ENCODE measurements around the gene LDLRAP1.

LDLRAP1 gene

DNA sequence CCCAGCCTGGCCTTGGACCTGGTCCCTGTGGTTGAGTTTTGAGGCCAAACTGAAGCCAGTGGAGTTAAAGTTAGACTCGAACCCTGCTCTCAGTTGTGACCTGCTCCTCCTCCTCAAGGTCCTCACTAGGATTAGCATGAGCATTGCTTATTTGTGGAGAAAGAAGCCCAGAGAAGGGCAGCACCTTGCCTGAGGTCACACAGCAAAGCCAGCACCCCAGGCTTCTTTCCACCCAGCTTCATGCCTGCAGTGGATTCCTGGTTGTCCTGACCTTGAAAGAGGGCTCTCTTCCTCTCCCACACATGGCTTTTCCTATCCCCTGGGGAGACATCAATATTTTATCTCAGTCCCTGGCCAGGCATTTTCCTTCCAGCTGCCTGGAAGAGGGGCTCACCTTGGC is 2.8 kb downstream of the LDLRAP1 start:
- peaks cover 0 to 32% (median 14%) of the 10 kb centered on the region in 11 experiments; a peak in 13 of 22 replicates for H4K20me1 ChIP-seq
- peak overlapping the region in 5 of 11 experiments; percentile 8 to 100 (median 100); a peak in 4 of 22 replicates for H3K4me2 ChIP-seq
- H3K9me3 ChIP-seq (replicated peaks in 1 of 11) = no peaks in the 10 kb centered on the region
- H3K27ac ChIP-seq = no peak overlapping the region
- H3K4me3 ChIP-seq = no peak overlapping the region
- H3K9ac ChIP-seq = no peak overlapping the region
- H3K27me3 ChIP-seq = peaks cover 0 to 12% (median 0%) of the 10 kb centered on the region in 11 experiments; a peak in 7 of 22 replicates
- no peak for TF ChIP-seq Cebpa-rat (IDR thresholded peaks at IDR 0.05)
- peaks cover 40 to 74% (median 70%) of the 10 kb centered on the region in 10 experiments for H3K4me1 ChIP-seq
- H3K36me3 ChIP-seq = no peaks in the 10 kb centered on the region

DNA sequence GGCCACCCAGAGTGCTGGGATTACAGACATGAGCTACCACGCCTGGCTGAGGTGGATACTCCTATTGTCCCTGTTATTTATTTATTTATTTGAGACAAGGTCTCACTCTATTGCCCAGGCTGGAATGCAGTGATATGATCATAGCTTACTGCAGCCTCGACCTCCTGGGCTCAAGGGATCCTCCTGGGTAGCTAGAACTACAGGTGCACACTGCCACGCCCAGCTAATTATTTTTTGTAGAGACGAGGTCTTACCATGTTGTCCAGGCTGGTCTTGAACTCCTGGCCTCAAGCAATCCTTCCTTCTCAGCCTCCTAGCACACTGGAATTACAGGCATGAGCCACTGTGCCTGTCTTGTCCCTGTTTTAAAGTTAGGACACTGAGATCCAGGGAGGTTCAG is 5.2 kb downstream of the LDLRAP1 start:
- Histone ChIP-seq H3K27me3 (peaks cover 0 to 12% (median 0%) of the 10 kb centered on the region in 11 experiments; a peak in 7 of 22 replicates), H3K4me1 (peaks cover 41 to 98% (median 85%) of the 10 kb centered on the region in 10 experiments), H3K36me3 (no peaks in the 10 kb centered on the region), H4K20me1 (peaks cover 0 to 44% (median 14%) of the 10 kb centered on the region in 11 experiments; a peak in 14 of 22 replicates), H3K4me3 (peak overlapping the region in 1 of 10 experiments; percentile 48; a peak in 2 of 20 replicates), H3K9me3 (replicated peaks in 1 of 11) (no peaks in the 10 kb centered on the region), H3K9ac (peak overlapping the region in 10 of 11 experiments; percentile 8 to 77 (median 68); a peak in 14 of 22 replicates), H3K27ac (peak overlapping the region in 9 of 11 experiments; percentile 68 to 87 (median 79); a peak in 18 of 22 replicates), H3K4me2 (peak overlapping the region; percentile 65 to 98 (median 86))
- no peak for TF ChIP-seq Cebpa-rat (IDR thresholded peaks at IDR 0.05)

DNA sequence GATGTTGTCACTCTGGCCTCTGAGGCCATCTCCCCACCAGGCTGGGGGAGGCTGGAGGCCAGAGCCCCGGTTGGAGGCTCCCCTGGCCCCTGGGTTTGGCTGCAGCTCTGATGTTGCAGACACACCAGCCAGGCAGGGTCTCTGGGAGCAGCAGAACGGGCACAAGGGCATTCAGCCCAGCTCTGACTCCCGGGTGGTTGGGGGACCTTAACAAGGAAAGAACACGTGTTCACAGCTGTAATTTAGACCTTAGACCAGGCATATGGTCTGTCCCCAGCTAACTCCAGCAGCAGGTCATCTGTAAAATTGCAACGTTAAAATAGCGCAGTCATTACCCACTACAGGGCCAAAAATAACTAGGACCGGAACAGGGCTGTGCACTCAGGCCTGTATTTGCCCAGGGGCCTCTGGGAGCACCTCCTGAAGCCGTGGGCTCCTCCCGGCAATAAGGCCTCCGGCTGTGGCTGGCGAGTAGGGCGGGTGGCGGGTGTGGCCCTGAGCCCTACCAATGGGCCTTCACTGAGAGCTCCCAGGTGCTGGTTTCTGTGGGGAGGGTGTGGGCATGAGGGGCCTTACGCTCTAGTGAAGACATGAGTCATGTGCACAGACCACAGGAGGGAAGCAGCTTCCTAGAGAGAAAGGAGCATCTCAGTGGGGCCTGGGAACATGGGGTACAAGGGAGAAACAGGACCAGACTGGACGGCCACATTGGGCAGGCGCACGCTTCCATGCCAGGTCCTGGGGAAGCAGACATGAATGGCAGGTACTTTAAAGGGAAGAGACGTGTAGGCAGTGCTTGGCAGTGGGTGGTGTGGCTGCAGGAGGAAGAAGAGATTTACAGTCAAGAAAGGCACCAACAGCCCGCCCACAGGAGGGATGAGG is 6.1 kb downstream of the LDLRAP1 start:
- Histone ChIP-seq H3K9ac (peak overlapping the region; percentile 8 to 77 (median 68); a peak in 20 of 22 replicates), H3K4me2 (peak overlapping the region; percentile 65 to 98 (median 86)), H3K27me3 (peaks cover 0 to 6% (median 0%) of the 10 kb centered on the region in 11 experiments; a peak in 6 of 22 replicates), H3K4me3 (peak overlapping the region in 7 of 10 experiments; percentile 5 to 48 (median 15); a peak in 9 of 20 replicates), H3K36me3 (peaks cover 0 to 4% (median 0%) of the 10 kb centered on the region in 11 experiments; a peak in 2 of 22 replicates), H3K4me1 (peaks cover 35 to 99% (median 82%) of the 10 kb centered on the region in 10 experiments), H3K27ac (peak overlapping the region in 10 of 11 experiments; percentile 3 to 87 (median 77); a peak in 19 of 22 replicates), H3K9me3 (replicated peaks in 1 of 11) (no peaks in the 10 kb centered on the region), H4K20me1 (peaks cover 0 to 44% (median 10%) of the 10 kb centered on the region in 11 experiments; a peak in 13 of 22 replicates)
- TF ChIP-seq Cebpa-rat (IDR thresholded peaks at IDR 0.05) = no peak

DNA sequence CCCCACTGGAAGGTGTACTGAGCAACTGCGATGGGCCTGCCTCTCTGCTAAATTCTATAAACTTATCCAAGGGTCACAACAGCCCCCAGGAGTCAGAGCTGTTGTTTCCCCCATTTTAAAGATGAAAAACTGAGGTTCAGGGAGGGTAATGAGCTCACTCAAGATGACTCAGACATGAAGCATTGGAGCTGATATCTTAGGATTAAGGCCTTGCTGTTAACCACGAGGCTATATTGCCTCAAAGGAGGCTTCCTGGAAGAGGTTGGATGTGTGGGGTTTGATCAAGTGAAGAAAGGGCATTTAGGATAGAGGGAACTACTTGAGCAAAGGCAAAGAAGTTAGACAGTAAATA is 6.7 kb downstream of the LDLRAP1 start:
- no peak for TF ChIP-seq Cebpa-rat (IDR thresholded peaks at IDR 0.05)
- Histone ChIP-seq H3K4me2 (peak overlapping the region; percentile 65 to 98 (median 86)), H3K9me3 (replicated peaks in 1 of 11) (no peaks in the 10 kb centered on the region), H3K4me3 (no peak overlapping the region; a peak in 1 of 20 replicates), H4K20me1 (peaks cover 0 to 38% (median 6%) of the 10 kb centered on the region in 11 experiments; a peak in 9 of 22 replicates), H3K36me3 (peaks cover 0 to 9% (median 0%) of the 10 kb centered on the region in 11 experiments; a peak in 4 of 22 replicates), H3K4me1 (peaks cover 31 to 98% (median 82%) of the 10 kb centered on the region in 10 experiments), H3K27me3 (peaks cover 0 to under 1% (median 0%) of the 10 kb centered on the region in 11 experiments; a peak in 1 of 22 replicates), H3K27ac (peak overlapping the region in 10 of 11 experiments; percentile 3 to 87 (median 74); a peak in 17 of 22 replicates), H3K9ac (peak overlapping the region in 6 of 11 experiments; percentile 6 to 70 (median 55); a peak in 8 of 22 replicates)

DNA sequence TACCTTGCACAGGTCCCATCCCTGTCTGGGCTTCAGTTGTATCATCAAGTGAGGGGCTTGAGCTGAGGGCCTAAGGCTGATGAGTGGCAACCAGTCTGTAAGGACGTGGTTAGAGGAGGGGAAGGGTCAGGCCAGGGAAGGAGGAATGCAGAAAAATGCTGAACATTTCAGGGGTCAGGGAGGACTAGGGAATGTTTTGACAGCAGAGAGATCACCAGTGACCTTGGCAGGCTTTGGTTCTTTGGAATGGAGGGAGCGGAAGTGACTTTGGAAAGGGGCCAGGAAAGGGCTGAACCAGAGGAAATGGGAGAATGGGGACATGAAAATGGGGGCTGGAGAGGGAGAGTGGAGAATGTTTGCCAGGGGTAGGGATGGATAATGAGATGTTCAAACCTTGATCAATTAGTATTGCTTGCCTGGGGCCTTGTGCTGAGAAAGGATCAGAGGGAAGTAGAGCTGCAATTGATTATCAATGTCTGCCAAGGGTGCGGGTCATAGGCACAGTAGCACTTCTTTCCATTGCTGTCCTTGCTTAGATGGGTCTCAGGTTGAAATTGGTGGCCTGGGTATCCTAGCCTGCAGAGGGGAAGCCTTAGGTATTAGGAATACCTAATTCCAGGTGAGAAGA is 7.4 kb downstream of the LDLRAP1 start:
- Histone ChIP-seq H3K27ac (peak overlapping the region in 9 of 11 experiments; percentile 16 to 87 (median 75); a peak in 16 of 22 replicates), H3K4me2 (peak overlapping the region; percentile 65 to 98 (median 86))

DNA sequence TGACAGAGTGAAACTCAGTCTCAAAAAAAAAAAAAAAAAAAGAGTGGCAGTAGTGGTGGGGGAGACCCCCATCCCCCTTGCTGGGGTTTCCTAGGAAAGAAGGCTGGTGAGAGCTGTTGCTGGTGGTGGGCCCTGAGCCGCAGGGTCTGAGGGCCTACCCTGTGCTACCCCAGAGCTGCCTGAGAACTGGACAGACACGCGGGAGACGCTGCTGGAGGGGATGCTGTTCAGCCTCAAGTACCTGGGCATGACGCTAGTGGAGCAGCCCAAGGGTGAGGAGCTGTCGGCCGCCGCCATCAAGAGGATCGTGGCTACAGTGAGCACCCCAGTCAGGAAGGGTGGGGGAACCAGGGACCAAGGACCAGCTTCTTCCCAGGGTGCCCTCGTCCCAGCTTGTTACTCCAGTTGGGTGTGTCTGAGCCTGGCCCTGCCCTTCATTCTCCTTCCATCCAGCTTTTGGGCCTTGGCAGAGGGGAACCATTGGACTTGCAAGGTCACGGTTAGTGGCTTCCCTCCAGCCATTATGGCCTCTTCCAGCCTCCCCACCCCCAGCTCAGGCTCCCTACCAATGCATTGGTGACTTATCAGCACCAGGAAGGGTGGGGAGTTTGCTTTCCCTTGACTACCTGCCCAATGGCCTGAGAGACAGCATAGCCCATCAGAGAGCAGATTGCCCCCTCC is 10.5 kb downstream of the LDLRAP1 start:
- no peak for TF ChIP-seq Cebpa-rat (IDR thresholded peaks at IDR 0.05)
- no peak overlapping the region for H3K27ac ChIP-seq
- H4K20me1 ChIP-seq = peaks cover 0 to 43% (median 3%) of the 10 kb centered on the region in 11 experiments; a peak in 8 of 22 replicates
- no peak overlapping the region for H3K4me3 ChIP-seq
- peaks cover 0 to 23% (median 0%) of the 10 kb centered on the region in 11 experiments; a peak in 5 of 22 replicates for H3K36me3 ChIP-seq
- no peak overlapping the region for H3K4me2 ChIP-seq
- H3K4me1 ChIP-seq = peaks cover 45 to 96% (median 88%) of the 10 kb centered on the region in 10 experiments
- H3K27me3 ChIP-seq = no peaks in the 10 kb centered on the region
- no peaks in the 10 kb centered on the region for H3K9me3 ChIP-seq (replicated peaks in 1 of 11)
- no peak overlapping the region for H3K9ac ChIP-seq

More for the DNA sequence above, 7.4 kb downstream of the LDLRAP1 start:
- Histone ChIP-seq H3K36me3 (peaks cover 0 to 14% (median 0%) of the 10 kb centered on the region in 11 experiments; a peak in 4 of 22 replicates), H3K9ac (peak overlapping the region in 2 of 11 experiments; percentile 6 to 70; a peak in 2 of 22 replicates), H3K27me3 (no peaks in the 10 kb centered on the region), H3K9me3 (replicated peaks in 1 of 11) (no peaks in the 10 kb centered on the region), H3K4me1 (peaks cover 34 to 96% (median 82%) of the 10 kb centered on the region in 10 experiments), H4K20me1 (peaks cover 0 to 34% (median 3%) of the 10 kb centered on the region in 11 experiments; a peak in 8 of 22 replicates), H3K4me3 (no peak overlapping the region)
- no peak for TF ChIP-seq Cebpa-rat (IDR thresholded peaks at IDR 0.05)

DNA sequence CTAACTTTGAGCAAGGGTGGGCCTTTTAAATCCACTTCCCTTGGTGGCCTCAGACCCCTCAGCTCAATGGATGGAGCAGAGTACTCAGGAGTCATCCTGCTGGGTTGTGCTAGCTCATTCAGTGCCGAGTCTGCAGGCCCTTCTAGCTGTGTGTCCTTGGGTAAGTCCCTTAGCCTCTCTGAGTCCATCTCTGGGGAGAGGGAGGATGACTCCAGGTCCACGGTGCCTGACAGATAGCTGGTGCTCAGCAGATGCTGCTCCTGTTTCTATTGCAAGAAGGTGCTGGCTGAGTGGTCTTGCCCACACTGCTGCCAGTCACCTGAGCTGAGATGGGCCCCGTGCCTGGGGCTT is 11.0 kb downstream of the LDLRAP1 start:
- Histone ChIP-seq H4K20me1 (peaks cover 0 to 40% (median 3%) of the 10 kb centered on the region in 11 experiments; a peak in 8 of 22 replicates), H3K4me1 (peaks cover 45 to 96% (median 88%) of the 10 kb centered on the region in 10 experiments), H3K27ac (no peak overlapping the region), H3K36me3 (peaks cover 0 to 23% (median 0%) of the 10 kb centered on the region in 11 experiments; a peak in 5 of 22 replicates), H3K9ac (no peak overlapping the region), H3K27me3 (no peaks in the 10 kb centered on the region), H3K4me2 (no peak overlapping the region), H3K4me3 (no peak overlapping the region), H3K9me3 (replicated peaks in 1 of 11) (no peaks in the 10 kb centered on the region)
- TF ChIP-seq Cebpa-rat (IDR thresholded peaks at IDR 0.05) = no peak
